Vagina (tissue), 2 donors: ENCODE data around the gene FXYD3.

Source experiments
- CTCF ChIP-seq, 3 experiments: fragments of 450-650 bp in 2 of 3; fragments of 200-600 bp in 1 of 3; sonication (generic) in 1 of 3; IDR thresholded peaks; one replicate each; pipeline ENCODE4 v1.5.1; 2017 to 2019; ENCODE audit warnings: antibody characterized with exemption in 3 of 3, mild to moderate bottlenecking in 2 of 3, moderate library complexity in 2 of 3
- POLR2A ChIP-seq, 2 donors: fragments of 450-650 bp; IDR thresholded peaks; one replicate each; pipeline ENCODE4 v1.6.1; 2017; ENCODE audit warnings: antibody characterized with exemption in 2 of 2, mild to moderate bottlenecking in 2 of 2, moderate library complexity in 2 of 2
- POLR2AphosphoS5 ChIP-seq, 2 donors: sonication (generic); formaldehyde crosslinking; IDR thresholded peaks; one replicate each; pipeline ENCODE4 v1.9.0; 2017; ENCODE audit warnings: antibody characterized with exemption in 2 of 2, mild to moderate bottlenecking in 2 of 2, low read depth in 1 of 2; ENCODE audit not compliant: insufficient read depth in 1 of 2

DNA sequence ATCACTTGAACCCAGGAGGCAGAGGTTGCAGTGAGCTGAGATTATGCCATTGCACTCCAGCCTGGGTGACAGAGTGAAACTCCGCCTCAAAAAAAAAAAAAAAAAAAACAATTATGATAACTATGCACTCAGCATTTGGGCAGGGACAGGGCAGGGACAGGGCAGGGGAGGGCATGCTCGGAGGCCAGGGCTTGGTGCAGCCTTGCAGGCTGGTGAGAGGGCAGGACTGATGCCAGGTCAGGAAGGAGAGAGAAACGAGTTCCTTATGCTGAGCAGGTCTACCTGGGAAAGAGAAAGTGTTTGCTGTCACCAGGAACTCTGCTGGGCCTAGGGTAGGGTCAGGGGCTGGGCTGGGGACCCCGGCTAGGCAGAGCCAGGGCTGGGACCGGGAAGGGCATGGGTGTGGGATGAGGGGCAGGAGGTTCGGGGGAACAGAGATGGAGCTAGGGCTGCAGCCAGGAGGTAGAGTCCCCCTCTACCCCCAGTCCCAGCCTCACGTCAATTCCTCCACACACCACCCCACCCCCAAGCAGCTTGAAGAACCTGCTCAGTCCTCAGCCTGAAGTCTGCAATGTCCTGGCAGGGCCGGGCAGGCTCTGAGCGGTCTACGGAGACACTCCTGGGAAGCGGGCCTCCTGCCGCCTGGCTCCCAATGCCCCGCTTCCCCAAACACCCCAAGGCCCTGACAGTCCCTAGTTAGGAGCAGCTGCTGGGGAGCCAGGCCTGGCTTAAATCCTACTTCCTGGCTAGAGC, 2.8 kb downstream of the FXYD3 start:
- TF ChIP-seq POLR2A (IDR thresholded peaks at IDR 0.05) (no peak), CTCF (IDR thresholded peaks at IDR 0.05) (no peak), POLR2AphosphoS5 (IDR thresholded peaks at IDR 0.05; ENCODE audit: insufficient read depth in 1 of 2, low read depth in 1 of 2) (no peak)
